DOHH2 (cell line): Measurements from ENCODE around the gene HMG20B.

Source experiments
- CTCF ChIP-seq: fragments of 200-600 bp; sonication (generic); IDR thresholded peaks from one replicate; pipeline ENCODE4 v1.5.1; 2014; ENCODE audit warnings: antibody characterized with exemption, mild to moderate bottlenecking, low read depth, low read length; ENCODE audit not compliant: poor library complexity, severe bottlenecking
- EZH2phosphoT487 ChIP-seq: fragments of 200-600 bp; sonication (generic); IDR thresholded peaks from 2 replicates; pipeline ENCODE4 v1.6.1; 2017; ENCODE audit warnings: borderline replicate concordance, mild to moderate bottlenecking, antibody characterized with exemption, low read length, moderate library complexity, mixed read lengths

GRCh38 chr19:3621689-3622088 lies 48.9 kb downstream of the HMG20B start:
- no peak for TF ChIP-seq CTCF
- no peak for TF ChIP-seq EZH2phosphoT487
